SK-N-SH (cell line): ENCODE data around the gene PPP1R9A.

Source experiments
- EP300 ChIP-seq, 2 experiments: IDR thresholded peaks; 2 replicates each; pipeline versions ENCODE4 v1.4.0 to v1.6.1; 2012; ENCODE audit warnings: borderline replicate concordance in 1 of 2, low read depth in 1 of 2, low read length in 1 of 2
- GABPA ChIP-seq: IDR thresholded peaks from 2 replicates; pipeline ENCODE4 v1.4.0; 2012; ENCODE audit warnings: low read depth, mild to moderate bottlenecking
- JUND ChIP-seq: IDR thresholded peaks from 2 replicates; pipeline ENCODE4 v1.4.0; 2012
- MEF2A ChIP-seq: IDR thresholded peaks from 2 replicates; pipeline ENCODE4 v1.4.0; 2012; ENCODE audit warnings: low read depth, borderline replicate concordance
- NRF1 ChIP-seq: IDR thresholded peaks from 2 replicates; pipeline ENCODE4 v1.6.1; 2012; ENCODE audit warnings: low read depth, mild to moderate bottlenecking, low read length
- RAD21 ChIP-seq: IDR thresholded peaks from 2 replicates; pipeline ENCODE4 v1.6.1; 2012; ENCODE audit warnings: mild to moderate bottlenecking, low read length
- RCOR1 ChIP-seq: fragments of 150-350 bp; IDR thresholded peaks from 2 replicates; pipeline ENCODE4 v1.6.1; 2017; ENCODE audit warnings: antibody characterized with exemption, low read length
- TF ChIP-seq, protein P1 (sequence below): fragments of 200-600 bp; sonication (generic); IDR thresholded peaks from 2 replicates; pipeline ENCODE4 v1.6.1; 2017; ENCODE audit warnings: antibody characterized with exemption, mild to moderate bottlenecking, moderate library complexity
- TF ChIP-seq, protein P2 (sequence below): fragments of 150-350 bp; IDR thresholded peaks from 2 replicates; pipeline ENCODE4 v1.6.1; 2017; ENCODE audit warnings: antibody characterized with exemption, low read length, low read depth, borderline replicate concordance

DNA sequence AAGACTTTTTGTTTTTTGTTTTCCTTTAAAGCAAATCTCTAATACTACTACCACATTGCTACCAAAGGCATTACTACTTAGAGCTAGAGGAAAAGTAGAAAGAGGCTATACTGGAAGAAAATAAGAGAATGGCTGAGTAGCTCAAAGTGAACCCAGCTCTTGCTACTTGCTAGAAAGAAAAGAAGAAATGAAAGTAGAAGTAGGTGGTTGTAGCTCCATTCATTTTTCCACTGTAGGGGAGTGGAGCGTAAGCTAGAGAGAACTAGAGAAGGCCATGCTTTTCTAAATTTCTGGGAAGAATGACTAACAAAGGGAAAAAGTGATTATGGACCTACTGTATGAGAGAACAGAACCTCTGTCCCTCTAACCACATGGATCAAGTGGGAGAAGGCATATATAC, 232.5 kb downstream of the PPP1R9A start:
- TF ChIP-seq, protein P1, sequence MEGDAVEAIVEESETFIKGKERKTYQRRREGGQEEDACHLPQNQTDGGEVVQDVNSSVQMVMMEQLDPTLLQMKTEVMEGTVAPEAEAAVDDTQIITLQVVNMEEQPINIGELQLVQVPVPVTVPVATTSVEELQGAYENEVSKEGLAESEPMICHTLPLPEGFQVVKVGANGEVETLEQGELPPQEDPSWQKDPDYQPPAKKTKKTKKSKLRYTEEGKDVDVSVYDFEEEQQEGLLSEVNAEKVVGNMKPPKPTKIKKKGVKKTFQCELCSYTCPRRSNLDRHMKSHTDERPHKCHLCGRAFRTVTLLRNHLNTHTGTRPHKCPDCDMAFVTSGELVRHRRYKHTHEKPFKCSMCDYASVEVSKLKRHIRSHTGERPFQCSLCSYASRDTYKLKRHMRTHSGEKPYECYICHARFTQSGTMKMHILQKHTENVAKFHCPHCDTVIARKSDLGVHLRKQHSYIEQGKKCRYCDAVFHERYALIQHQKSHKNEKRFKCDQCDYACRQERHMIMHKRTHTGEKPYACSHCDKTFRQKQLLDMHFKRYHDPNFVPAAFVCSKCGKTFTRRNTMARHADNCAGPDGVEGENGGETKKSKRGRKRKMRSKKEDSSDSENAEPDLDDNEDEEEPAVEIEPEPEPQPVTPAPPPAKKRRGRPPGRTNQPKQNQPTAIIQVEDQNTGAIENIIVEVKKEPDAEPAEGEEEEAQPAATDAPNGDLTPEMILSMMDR: no peak
- no peak for TF ChIP-seq GABPA
- TF ChIP-seq EP300 (IDR thresholded peaks at IDR 0.05; ENCODE audit: borderline replicate concordance in 1 of 2, low read depth in 1 of 2, low read length in 1 of 2): no peak
- TF ChIP-seq, protein P2, sequence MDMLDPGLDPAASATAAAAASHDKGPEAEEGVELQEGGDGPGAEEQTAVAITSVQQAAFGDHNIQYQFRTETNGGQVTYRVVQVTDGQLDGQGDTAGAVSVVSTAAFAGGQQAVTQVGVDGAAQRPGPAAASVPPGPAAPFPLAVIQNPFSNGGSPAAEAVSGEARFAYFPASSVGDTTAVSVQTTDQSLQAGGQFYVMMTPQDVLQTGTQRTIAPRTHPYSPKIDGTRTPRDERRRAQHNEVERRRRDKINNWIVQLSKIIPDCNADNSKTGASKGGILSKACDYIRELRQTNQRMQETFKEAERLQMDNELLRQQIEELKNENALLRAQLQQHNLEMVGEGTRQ: no peak
- TF ChIP-seq RCOR1: no peak
- no peak for TF ChIP-seq MEF2A
- TF ChIP-seq NRF1: no peak
- TF ChIP-seq JUND: no peak
- no peak for TF ChIP-seq RAD21
